HG02759 (cell line): Measurements from ENCODE around the gene IL17RD.
"Not testable (repeated sequence)": the region's sequence is repeated elsewhere in the genome, so short reads cannot be mapped to it uniquely, and the experiment has no call there.

Experiments
- ATAC-seq: cut with Tn5 transposase; IDR thresholded peaks from one replicate; pipeline ENCODE4 v1.9.1; 2021; ENCODE audit warnings: mild to moderate bottlenecking, moderate library complexity; ENCODE audit not compliant: unreplicated experiment

IL17RD gene

GRCh38 chr3:57094575-57094974, 70.6 kb downstream of the IL17RD start:
- ATAC-seq, result no peak

DNA sequence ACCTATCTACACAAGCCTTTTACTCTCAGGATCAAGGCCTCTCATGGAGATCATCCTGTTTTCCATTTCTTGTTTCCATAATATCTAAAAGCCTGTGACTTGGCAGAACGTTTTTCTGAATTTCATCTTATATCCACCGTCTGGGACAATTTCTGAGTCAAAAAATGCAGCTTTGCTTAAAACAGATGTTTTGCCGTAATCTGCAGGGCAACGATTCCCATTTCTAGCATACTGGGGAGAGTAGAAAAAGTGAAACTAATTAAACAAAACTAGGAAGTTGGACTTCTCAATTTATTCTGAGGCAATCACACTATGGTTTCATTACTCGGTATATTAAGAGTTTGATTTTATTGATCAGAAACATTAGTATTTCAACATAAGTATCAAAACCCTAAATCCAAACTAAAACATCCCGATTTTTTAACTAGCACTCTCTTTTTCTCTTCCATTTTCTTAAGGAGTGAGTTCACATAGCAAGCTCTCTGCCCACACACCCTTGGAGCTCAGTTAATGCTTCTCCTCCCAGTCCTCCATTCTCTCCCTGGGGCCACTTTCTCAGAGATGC, 71.1 kb downstream of the IL17RD start:
- ATAC-seq, result no peak

GRCh38 chr3:57093489-57093888, 71.7 kb downstream of the IL17RD start:
- no peak for ATAC-seq

GRCh38 chr3:57091521-57092273, 73.5 kb downstream of the IL17RD start:
- no peak for ATAC-seq

GRCh38 chr3:57089043-57089442, 76.1 kb downstream of the IL17RD start:
- no peak for ATAC-seq

GRCh38 chr3:57088503-57088902, 76.7 kb downstream of the IL17RD start:
- ATAC-seq, result no peak

GRCh38 chr3:57087361-57088092, 77.6 kb downstream of the IL17RD start:
- no peak for ATAC-seq

GRCh38 chr3:57086201-57086600, 79.0 kb downstream of the IL17RD start:
- ATAC-seq, result no peak

DNA sequence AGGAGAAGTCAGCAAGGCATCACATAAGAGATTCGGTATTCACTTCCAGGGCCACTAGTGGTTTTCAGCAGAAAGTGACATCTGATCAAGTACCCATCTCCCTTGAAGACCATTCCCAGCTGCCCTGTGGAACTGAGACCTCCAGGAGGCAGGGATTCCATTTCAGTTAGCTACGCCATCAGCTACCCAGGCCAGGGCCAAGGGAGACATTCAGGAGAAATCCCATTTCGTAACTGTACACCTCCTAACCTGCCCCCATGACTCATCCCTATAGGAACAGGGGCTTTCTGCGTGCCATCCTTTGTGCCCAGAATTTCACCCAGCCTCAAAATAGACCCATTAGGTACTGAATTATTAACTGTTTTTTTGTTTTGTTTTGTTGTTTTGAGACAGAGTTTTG, 79.9 kb downstream of the IL17RD start:
- no peak for ATAC-seq

DNA sequence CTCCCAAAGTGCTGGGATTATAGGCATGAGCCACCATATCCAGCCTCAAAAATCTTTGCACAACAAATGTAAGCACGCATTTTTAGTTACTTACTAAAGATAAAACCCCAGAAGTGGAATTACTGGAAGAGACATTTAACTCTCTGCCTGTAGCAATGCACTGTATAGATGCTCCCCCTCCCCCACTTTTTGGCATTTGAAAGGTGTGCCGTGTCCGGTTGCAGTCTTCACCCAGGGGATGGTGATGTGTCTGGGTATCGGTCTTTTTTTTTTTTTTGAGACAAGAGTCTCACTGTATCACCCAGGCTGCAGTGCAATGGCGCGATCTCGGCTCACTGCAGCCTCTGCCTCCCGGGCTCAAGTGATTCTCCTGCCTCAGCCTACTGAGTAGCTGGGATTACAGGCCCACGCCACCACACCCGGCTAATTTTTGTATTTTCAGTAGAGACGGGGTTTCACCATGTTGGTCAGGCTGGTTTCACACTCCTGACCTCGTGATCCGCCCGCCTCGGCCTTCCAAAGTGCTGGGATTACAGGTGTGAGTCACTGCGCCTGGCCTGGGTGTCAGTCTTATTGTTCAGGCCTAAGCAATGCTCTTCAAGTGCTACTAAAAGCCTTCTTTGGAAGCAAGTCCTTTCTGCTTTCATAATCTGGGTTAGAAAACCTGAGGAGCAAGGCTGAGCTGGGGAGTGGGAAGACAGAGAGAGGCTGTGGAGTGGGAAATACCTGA, 81.7 kb downstream of the IL17RD start:
- not testable (repeated sequence) for ATAC-seq

DNA sequence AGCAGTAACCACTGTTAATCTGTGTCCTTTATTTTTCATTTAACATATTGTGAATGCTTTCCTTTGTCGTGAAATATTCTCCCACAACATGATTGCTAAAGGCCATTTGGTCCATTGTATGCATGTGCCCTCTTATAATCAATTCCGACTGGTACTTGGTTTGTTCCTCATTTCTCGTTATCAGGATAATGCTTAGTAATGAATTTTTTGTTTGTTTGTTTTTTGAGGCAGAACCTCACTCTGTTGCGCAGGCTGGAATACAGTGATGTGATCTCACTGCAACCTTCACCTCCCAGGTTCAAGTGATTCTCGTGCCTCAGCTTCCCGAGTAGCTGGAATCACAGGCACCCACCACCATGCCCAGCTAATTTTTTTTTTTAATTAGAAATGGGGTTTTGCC, 82.7 kb downstream of the IL17RD start:
- no peak for ATAC-seq

GRCh38 chr3:57081173-57081572, 84.0 kb downstream of the IL17RD start:
- no peak for ATAC-seq

- ATAC-seq, result no peak
Measured at GRCh38 chr3:57080171-57080570, 85.0 kb downstream of the IL17RD start.

DNA sequence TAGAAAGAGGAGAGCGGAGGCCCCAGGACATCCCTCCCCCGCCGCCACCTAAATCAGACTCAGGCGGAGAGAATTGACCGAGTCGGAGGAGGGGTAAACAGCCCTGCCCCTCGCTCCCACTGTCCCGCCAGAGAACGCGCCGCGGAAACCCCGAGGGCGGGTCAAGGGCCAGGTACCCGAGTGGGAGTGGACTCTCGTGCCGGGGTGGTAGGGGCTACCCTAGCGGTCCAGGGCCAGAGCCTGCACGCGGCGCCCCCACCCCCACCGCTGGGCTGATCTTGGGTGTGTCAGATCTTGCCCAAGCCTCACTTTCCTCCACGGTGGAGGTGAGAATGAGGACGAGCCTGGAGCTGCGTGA, 85.7 kb downstream of the IL17RD start:
- ATAC-seq, result no peak

- no peak for ATAC-seq
Measured at GRCh38 chr3:57078635-57079473, 86.3 kb downstream of the IL17RD start.

DNA sequence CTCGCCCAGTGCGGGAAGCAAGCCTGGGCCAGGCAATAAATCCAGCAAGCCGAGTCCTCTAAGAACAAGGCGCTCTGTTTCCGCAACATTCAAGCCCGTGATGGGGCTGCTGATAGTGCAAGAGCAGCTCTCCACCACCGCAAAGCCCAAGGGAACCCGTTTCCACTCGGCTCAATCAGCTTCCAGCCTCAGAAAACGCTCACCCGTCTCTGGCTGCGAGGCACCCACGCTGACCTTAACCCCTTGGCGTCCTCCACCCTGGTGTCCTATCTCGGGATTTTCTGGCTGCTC, 86.9 kb downstream of the IL17RD start:
- no peak for ATAC-seq

GRCh38 chr3:57077630-57078343, 87.4 kb downstream of the IL17RD start:
- no peak for ATAC-seq

- no peak for ATAC-seq
Measured at GRCh38 chr3:57076422-57076951, 88.7 kb downstream of the IL17RD start.

DNA sequence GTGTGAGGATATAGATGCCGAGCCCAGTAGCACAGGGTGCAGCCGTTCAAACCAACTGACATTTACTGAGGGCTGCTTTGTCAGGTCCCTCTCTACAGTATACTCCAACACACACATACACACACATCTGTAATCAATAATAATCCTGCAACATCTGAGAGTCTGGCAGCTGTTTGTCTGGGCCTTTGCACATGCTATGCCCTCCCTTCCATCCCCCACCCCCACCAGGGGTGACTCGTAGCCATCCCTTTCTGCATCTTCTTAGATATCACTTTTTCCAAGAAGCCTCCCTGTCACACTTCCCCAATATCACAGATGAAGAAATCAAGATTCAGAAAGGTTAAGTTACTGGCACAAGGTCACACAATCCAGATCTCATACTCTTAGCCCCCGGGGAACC, 91.0 kb downstream of the IL17RD start:
- no peak for ATAC-seq

- no peak for ATAC-seq
Measured at GRCh38 chr3:57073628-57074027, 91.5 kb downstream of the IL17RD start.
